Measurements from ENCODE around the gene H1-8.

Gene H1-8

DNA sequence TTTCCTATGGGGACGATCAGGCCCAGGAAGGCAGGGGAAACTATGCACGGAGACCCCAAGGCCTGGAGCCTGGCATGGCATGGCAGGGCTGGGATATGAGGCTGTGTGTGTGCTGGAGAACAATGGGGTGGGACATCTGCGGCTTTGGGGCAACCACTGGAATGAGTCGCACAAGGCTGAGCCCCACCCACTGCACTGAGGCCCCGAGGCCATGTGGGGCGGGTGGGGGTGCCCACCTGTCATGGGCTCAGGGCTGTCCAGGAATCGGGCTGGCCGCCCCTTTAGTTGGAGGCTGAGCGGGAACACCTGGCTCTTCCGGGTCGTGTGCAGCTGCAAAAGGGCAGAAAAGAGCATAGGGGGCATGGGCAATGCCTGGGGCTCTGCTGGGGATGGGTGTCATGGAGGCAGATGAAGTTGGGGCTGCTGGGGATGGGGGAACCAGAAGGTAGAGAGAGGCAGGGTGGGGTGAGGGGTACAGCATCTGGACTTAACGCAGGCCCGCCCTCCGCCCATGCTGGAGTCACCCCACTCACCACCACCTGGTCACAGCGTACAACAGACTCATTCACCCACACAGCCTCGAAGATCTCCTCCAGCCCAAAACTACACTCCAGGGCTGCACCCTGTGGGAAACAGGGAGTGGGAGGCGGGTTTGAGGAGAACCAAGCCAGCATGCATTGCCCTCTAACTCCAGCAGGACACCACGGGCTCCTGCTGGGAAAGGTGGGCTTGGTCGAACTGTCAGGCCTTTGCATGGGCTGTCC lies 32.4 kb downstream of the H1-8 start:
- H3K4me3 ChIP-seq (ENCODE audit: low read length): no peak overlapping the region
- H3K56ac ChIP-seq (ENCODE audit: low read length): no peak overlapping the region
- no peak overlapping the region for H2BK15ac ChIP-seq (replicated peaks; ENCODE audit: low read depth)
- no peak overlapping the region for H2AK5ac ChIP-seq (ENCODE audit: low read length)
- DNase-seq: no peak
- H4K5ac ChIP-seq (ENCODE audit: low read length): no peak overlapping the region
- no peak overlapping the region for H4K8ac ChIP-seq (ENCODE audit: low read depth, low read length)
- no peak overlapping the region for H3K27ac ChIP-seq (ENCODE audit: low read depth, low read length)
- H3K79me2 ChIP-seq (ENCODE audit: control insufficient read depth, insufficient read depth, low read length): no peaks in the 10 kb centered on the region
- peaks cover 3% of the 10 kb centered on the region for H3K36me3 ChIP-seq (ENCODE audit: control insufficient read depth, insufficient read depth, low read length)
- H3K9ac ChIP-seq (ENCODE audit: low read length): no peak overlapping the region
- no peak overlapping the region for H3K18ac ChIP-seq (ENCODE audit: low read length)
- no CpG with 5 or more reads among the region's 19 CpGs for WGBS (ENCODE audit: extremely low coverage, insufficient coverage, low lambda C conversion rate)
- no peaks in the 10 kb centered on the region for H3K27me3 ChIP-seq (ENCODE audit: insufficient read depth, low read length, poor library complexity)
- no peak overlapping the region for H3K23ac ChIP-seq (ENCODE audit: low read length)
- H3K4me2 ChIP-seq (ENCODE audit: low read length): no peak overlapping the region
- no peaks in the 10 kb centered on the region for H3K4me1 ChIP-seq (ENCODE audit: control insufficient read depth, low read depth, low read length)
- H2BK120ac ChIP-seq (ENCODE audit: low read depth, low read length): no peak overlapping the region
- H2BK5ac ChIP-seq (ENCODE audit: low read length): no peak overlapping the region
- no peaks in the 10 kb centered on the region for H3K79me1 ChIP-seq (ENCODE audit: low read length)
- no peak overlapping the region for H3K4ac ChIP-seq (ENCODE audit: low read depth, low read length)

DNA sequence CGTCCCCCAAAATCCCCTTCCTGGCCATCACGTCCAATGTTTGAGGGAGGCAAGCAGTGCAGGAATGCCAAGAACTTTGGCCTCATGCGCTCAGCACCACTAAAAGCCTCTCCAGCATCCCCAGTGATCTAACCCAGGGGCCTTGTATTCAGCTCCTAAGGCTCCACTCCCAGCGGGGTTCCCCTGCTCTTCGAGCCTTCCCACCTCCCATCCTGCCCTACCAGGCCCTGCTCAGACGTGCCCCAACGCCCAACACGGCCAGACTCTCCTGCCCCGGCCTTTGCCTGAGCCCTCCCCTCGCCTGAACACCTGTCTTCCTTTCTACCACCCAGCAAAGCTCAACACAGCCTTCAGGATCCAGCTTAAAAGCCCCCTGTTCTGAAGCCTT lies 33.0 kb downstream of the H1-8 start:
- H3K23ac ChIP-seq (ENCODE audit: low read length): no peak overlapping the region
- no peak overlapping the region for H2BK15ac ChIP-seq (replicated peaks; ENCODE audit: low read depth)
- no peak overlapping the region for H4K8ac ChIP-seq (ENCODE audit: low read depth, low read length)
- no peaks in the 10 kb centered on the region for H3K79me2 ChIP-seq (ENCODE audit: control insufficient read depth, insufficient read depth, low read length)
- no peak for DNase-seq
- H3K4me1 ChIP-seq (ENCODE audit: control insufficient read depth, low read depth, low read length): no peaks in the 10 kb centered on the region
- no peak overlapping the region for H2BK120ac ChIP-seq (ENCODE audit: low read depth, low read length)
- H4K5ac ChIP-seq (ENCODE audit: low read length): no peak overlapping the region
- H3K9ac ChIP-seq (ENCODE audit: low read length): no peak overlapping the region
- no peak overlapping the region for H3K18ac ChIP-seq (ENCODE audit: low read length)
- H3K27me3 ChIP-seq (ENCODE audit: insufficient read depth, low read length, poor library complexity): no peaks in the 10 kb centered on the region
- H3K27ac ChIP-seq (ENCODE audit: low read depth, low read length): no peak overlapping the region
- peaks cover 3% of the 10 kb centered on the region for H3K36me3 ChIP-seq (ENCODE audit: control insufficient read depth, insufficient read depth, low read length)
- H2BK5ac ChIP-seq (ENCODE audit: low read length): no peak overlapping the region
- H3K4me2 ChIP-seq (ENCODE audit: low read length): no peak overlapping the region
- H3K4ac ChIP-seq (ENCODE audit: low read depth, low read length): no peak overlapping the region
- no CpG with 5 or more reads among the region's 10 CpGs for WGBS (ENCODE audit: extremely low coverage, insufficient coverage, low lambda C conversion rate)
- no peak overlapping the region for H2AK5ac ChIP-seq (ENCODE audit: low read length)
- H3K79me1 ChIP-seq (ENCODE audit: low read length): no peaks in the 10 kb centered on the region
- no peak overlapping the region for H3K56ac ChIP-seq (ENCODE audit: low read length)
- no peak overlapping the region for H3K4me3 ChIP-seq (ENCODE audit: low read length)

DNA sequence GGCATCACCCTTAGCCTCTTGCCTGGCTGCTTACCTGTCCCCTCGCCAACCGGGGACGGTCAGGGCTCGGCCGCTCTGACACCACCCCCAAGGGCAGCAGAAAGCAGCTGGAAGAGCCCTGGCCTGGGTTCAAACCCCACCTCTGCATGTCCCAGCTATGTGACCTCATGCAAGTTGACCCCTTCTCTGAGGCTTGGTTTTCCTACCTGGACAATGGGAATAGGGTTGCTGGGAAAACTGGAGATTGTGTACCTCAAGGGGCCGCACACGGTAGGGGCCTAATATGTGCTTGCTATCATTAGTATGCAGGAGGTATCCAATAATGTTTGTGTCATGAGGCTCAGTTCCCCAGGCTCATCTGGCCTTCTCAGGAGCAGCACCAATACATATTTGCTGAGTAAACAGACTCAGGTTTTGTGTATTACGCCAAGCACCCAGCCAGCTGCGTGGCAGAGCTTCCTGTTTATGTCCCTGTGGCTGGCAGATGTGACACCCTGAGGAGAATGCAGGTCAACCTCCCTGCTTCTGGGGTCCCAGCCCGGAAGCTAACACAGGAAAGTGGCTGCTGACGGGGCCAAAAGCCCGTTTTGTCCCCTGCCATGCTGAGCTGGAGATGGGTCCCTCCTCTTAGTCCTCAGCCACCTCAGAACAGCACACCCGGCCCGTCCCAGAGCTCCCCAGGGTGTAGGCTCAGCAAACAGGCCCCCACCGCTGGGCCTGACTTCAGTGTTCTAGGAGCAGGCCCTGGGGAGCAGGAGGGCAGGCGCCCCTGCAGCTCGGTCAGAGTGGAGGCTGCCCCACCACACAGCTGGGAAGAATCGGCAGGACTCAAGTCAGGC lies 33.8 kb downstream of the H1-8 start:
- Histone ChIP-seq H3K27me3 (ENCODE audit: insufficient read depth, low read length, poor library complexity) (no peaks in the 10 kb centered on the region), H3K79me1 (ENCODE audit: low read length) (no peaks in the 10 kb centered on the region), H2AK5ac (ENCODE audit: low read length) (no peak overlapping the region), H2BK5ac (ENCODE audit: low read length) (no peak overlapping the region), H3K36me3 (ENCODE audit: control insufficient read depth, insufficient read depth, low read length) (peaks cover 3% of the 10 kb centered on the region), H4K8ac (ENCODE audit: low read depth, low read length) (no peak overlapping the region), H4K5ac (ENCODE audit: low read length) (no peak overlapping the region), H2BK120ac (ENCODE audit: low read depth, low read length) (no peak overlapping the region), H3K9ac (ENCODE audit: low read length) (no peak overlapping the region), H3K23ac (ENCODE audit: low read length) (no peak overlapping the region), H3K27ac (ENCODE audit: low read depth, low read length) (no peak overlapping the region), H3K56ac (ENCODE audit: low read length) (no peak overlapping the region), H3K79me2 (ENCODE audit: control insufficient read depth, insufficient read depth, low read length) (no peaks in the 10 kb centered on the region), H3K4me2 (ENCODE audit: low read length) (no peak overlapping the region), H3K4ac (ENCODE audit: low read depth, low read length) (no peak overlapping the region), H3K4me3 (ENCODE audit: low read length) (no peak overlapping the region), H3K4me1 (ENCODE audit: control insufficient read depth, low read depth, low read length) (no peaks in the 10 kb centered on the region), H3K18ac (ENCODE audit: low read length) (no peak overlapping the region), H2BK15ac (replicated peaks; ENCODE audit: low read depth) (no peak overlapping the region)
- DNase-seq: no peak
- WGBS (ENCODE audit: extremely low coverage, insufficient coverage, low lambda C conversion rate): no CpG with 5 or more reads among the region's 18 CpGs

DNA sequence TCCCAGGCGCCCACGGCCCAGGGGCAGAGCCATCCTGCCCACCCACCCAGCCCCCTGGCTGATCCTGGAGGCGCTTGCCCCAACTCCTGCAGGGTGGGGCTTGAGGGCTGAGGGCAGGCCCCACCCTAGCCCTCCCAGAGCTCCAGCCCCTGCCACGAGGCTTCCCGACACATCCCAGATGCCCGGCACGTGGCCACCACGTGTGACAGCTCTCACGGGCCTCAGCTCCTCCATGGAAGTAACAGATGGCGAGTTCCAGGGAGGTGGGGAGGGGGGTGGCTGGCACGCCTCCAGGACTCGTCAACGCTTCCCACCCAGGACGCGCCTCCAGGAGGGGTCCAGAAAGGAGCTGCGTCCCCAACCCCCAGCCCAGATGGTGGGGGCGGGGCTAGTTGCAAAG lies 34.4 kb downstream of the H1-8 start:
- H2BK120ac ChIP-seq (ENCODE audit: low read depth, low read length): no peak overlapping the region
- no peak overlapping the region for H3K27ac ChIP-seq (ENCODE audit: low read depth, low read length)
- no peak overlapping the region for H3K23ac ChIP-seq (ENCODE audit: low read length)
- no peaks in the 10 kb centered on the region for H3K27me3 ChIP-seq (ENCODE audit: insufficient read depth, low read length, poor library complexity)
- no peak overlapping the region for H4K8ac ChIP-seq (ENCODE audit: low read depth, low read length)
- no peak overlapping the region for H3K9ac ChIP-seq (ENCODE audit: low read length)
- no peaks in the 10 kb centered on the region for H3K79me1 ChIP-seq (ENCODE audit: low read length)
- DNase-seq: no peak
- H3K79me2 ChIP-seq (ENCODE audit: control insufficient read depth, insufficient read depth, low read length): no peaks in the 10 kb centered on the region
- no peak overlapping the region for H2AK5ac ChIP-seq (ENCODE audit: low read length)
- peaks cover 3% of the 10 kb centered on the region for H3K36me3 ChIP-seq (ENCODE audit: control insufficient read depth, insufficient read depth, low read length)
- H3K4me1 ChIP-seq (ENCODE audit: control insufficient read depth, low read depth, low read length): no peaks in the 10 kb centered on the region
- no peak overlapping the region for H3K4me2 ChIP-seq (ENCODE audit: low read length)
- no peak overlapping the region for H3K4ac ChIP-seq (ENCODE audit: low read depth, low read length)
- H2BK5ac ChIP-seq (ENCODE audit: low read length): no peak overlapping the region
- no peak overlapping the region for H3K4me3 ChIP-seq (ENCODE audit: low read length)
- H4K5ac ChIP-seq (ENCODE audit: low read length): no peak overlapping the region
- WGBS (ENCODE audit: extremely low coverage, insufficient coverage, low lambda C conversion rate): no CpG with 5 or more reads among the region's 17 CpGs
- no peak overlapping the region for H3K56ac ChIP-seq (ENCODE audit: low read length)
- no peak overlapping the region for H2BK15ac ChIP-seq (replicated peaks; ENCODE audit: low read depth)
- H3K18ac ChIP-seq (ENCODE audit: low read length): no peak overlapping the region

DNA sequence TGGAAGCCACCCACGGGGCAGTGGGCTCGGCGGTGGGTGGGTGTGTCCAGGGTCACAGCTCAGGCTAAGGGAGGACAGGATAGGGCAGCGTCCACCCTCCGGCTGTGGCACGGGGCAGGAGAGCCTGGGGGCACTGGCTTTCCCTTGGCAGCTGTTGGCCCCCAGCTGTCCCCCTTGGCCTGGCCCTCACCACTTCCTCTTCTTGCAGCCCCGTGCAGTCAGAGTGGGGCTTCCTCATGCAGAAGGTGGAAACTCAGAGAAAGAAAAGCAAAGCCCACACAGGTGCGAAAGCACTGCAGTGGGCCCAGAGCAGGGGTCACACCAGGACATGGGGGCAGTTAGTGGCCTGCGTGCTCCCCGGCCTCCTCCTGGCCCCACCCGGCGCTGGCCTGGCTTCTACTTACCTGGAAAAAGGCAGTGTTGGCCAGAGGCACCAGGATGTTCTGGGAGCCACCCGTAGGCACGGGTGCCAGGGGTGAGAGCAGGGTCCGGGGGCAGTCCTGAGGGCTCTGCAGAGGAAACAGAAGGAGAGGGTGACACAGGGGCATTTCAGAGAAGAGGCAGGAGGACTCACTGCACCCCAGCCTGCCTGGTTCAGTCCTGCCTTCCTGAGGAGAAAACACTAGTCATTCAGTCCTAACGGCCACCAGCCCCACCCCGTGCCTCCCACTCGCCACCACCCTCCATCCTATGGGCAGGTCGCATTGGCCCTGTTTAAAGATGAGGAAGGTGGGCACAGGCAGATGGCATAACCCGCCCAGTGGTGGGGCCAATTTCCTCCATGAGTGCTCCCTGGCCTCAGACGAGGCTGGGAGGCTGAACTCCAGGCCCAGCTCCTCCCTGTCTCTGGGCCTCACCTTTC lies 35.2 kb downstream of the H1-8 start:
- H3K27ac ChIP-seq (ENCODE audit: low read depth, low read length): no peak overlapping the region
- no peak overlapping the region for H3K4me2 ChIP-seq (ENCODE audit: low read length)
- no peak overlapping the region for H4K5ac ChIP-seq (ENCODE audit: low read length)
- no CpG with 5 or more reads among the region's 21 CpGs for WGBS (ENCODE audit: extremely low coverage, insufficient coverage, low lambda C conversion rate)
- no peak overlapping the region for H2BK15ac ChIP-seq (replicated peaks; ENCODE audit: low read depth)
- H3K4ac ChIP-seq (ENCODE audit: low read depth, low read length): no peak overlapping the region
- no peaks in the 10 kb centered on the region for H3K79me2 ChIP-seq (ENCODE audit: control insufficient read depth, insufficient read depth, low read length)
- no peak overlapping the region for H2BK5ac ChIP-seq (ENCODE audit: low read length)
- H3K36me3 ChIP-seq (ENCODE audit: control insufficient read depth, insufficient read depth, low read length): peaks cover 6% of the 10 kb centered on the region
- no peak overlapping the region for H2AK5ac ChIP-seq (ENCODE audit: low read length)
- H3K23ac ChIP-seq (ENCODE audit: low read length): no peak overlapping the region
- no peak overlapping the region for H4K8ac ChIP-seq (ENCODE audit: low read depth, low read length)
- DNase-seq: no peak
- no peak overlapping the region for H3K9ac ChIP-seq (ENCODE audit: low read length)
- no peak overlapping the region for H3K4me3 ChIP-seq (ENCODE audit: low read length)
- no peaks in the 10 kb centered on the region for H3K79me1 ChIP-seq (ENCODE audit: low read length)
- H2BK120ac ChIP-seq (ENCODE audit: low read depth, low read length): no peak overlapping the region
- H3K4me1 ChIP-seq (ENCODE audit: control insufficient read depth, low read depth, low read length): no peaks in the 10 kb centered on the region
- no peak overlapping the region for H3K18ac ChIP-seq (ENCODE audit: low read length)
- no peaks in the 10 kb centered on the region for H3K27me3 ChIP-seq (ENCODE audit: insufficient read depth, low read length, poor library complexity)
- H3K56ac ChIP-seq (ENCODE audit: low read length): no peak overlapping the region
